Measurements from ENCODE around the gene NSD2. TPM values are rescaled to one million over a fixed set of nuclear protein-coding genes. Genes with fewer than 3 reads are reported as not detected.
A peak's percentile ranks its signal among the peaks of the same experiment; 100 is the strongest.
"Not testable (repeated sequence)": the region's sequence is repeated elsewhere in the genome, so short reads cannot be mapped to it uniquely, and the experiment has no call there.

The NSD2 gene
- total and polyA plus RNA-seq, 3 donors from 2014 or later = 108 to 144 (median 124) TPM

DNA sequence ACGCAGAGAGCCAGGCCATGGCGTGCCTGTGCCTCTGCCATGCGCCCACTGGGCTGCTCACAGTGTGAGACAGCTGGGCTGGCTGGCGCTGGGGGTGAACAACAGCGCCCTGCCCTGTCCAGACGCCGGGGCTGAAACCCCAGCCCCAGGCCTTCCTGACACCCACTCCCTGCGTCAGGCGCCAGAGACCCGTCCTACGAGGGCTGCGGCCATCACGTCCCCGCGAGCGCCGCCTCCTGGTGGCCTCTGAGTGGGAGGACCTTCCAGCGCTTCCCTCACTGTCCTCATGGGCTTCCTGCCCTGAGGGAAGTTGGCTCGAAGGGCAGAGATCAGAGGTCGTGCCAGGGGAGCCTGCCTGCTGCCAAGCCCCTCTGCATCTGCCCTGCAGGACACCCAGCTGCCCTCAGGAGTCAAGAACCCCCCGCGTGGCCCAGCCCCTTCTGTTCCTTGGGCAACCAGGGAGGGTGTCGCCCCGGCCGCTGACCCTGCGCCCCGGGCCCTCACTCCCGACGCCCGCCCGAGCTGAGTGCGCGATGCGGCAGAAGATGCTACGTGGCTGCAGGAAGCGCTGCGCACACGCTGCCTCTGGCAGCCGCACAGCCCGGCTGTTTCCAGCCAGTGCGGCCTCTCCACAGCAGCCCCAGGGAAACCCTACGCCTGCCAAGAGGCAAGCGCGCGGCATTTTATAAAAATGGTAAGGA is 121.4 kb downstream of the NSD2 start:
- H3K36me3 ChIP-seq (ENCODE audit: low read depth, missing control alignments) = no peaks in the 10 kb centered on the region
- DNase-seq = peak; percentile 23
- H3K27ac ChIP-seq = no peak overlapping the region
- peaks cover 4% of the 10 kb centered on the region for H3K4me1 ChIP-seq
- H3K4me3 ChIP-seq = peak overlapping the region; percentile 7 to 37
- 39 to 69% methylated on average over 8 to 42 of the region's 45 CpGs for WGBS, 2 donors
- TF ChIP-seq, protein P1, sequence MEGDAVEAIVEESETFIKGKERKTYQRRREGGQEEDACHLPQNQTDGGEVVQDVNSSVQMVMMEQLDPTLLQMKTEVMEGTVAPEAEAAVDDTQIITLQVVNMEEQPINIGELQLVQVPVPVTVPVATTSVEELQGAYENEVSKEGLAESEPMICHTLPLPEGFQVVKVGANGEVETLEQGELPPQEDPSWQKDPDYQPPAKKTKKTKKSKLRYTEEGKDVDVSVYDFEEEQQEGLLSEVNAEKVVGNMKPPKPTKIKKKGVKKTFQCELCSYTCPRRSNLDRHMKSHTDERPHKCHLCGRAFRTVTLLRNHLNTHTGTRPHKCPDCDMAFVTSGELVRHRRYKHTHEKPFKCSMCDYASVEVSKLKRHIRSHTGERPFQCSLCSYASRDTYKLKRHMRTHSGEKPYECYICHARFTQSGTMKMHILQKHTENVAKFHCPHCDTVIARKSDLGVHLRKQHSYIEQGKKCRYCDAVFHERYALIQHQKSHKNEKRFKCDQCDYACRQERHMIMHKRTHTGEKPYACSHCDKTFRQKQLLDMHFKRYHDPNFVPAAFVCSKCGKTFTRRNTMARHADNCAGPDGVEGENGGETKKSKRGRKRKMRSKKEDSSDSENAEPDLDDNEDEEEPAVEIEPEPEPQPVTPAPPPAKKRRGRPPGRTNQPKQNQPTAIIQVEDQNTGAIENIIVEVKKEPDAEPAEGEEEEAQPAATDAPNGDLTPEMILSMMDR (IDR thresholded peaks at IDR 0.05) = no peak
- TF ChIP-seq POLR2A (IDR thresholded peaks at IDR 0.05) = no peak
- intact Hi-C loops (cut with DNase I; ENCODE audit: low total_unique reads) = no loop called here
- no peaks in the 10 kb centered on the region for H3K9me3 ChIP-seq
- H3K27me3 ChIP-seq = no peaks in the 10 kb centered on the region

DNA sequence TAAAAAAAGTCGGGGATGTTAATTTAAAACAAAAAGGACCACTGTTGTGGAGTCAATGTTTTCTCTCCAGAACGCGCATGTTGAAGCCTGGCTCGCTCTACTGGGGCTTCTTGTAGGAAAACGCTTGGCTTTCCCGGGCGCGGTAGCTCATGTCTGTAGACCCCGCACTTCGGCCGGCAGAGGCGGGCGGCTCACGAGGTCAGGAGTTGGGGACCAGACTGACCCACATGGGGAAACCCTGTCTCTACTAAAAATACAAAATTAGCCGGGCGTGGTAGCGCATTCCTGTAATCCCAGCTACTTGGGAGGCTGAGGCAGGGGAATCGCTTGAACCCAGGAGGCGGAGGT is 122.0 kb downstream of the NSD2 start:
- H3K27ac ChIP-seq = no peak overlapping the region
- intact Hi-C loops (cut with DNase I; ENCODE audit: low total_unique reads) = no loop called here
- no peaks in the 10 kb centered on the region for H3K9me3 ChIP-seq
- TF ChIP-seq, protein P1 (IDR thresholded peaks at IDR 0.05) = no peak
- TF ChIP-seq POLR2A (IDR thresholded peaks at IDR 0.05) = no peak
- no peaks in the 10 kb centered on the region for H3K27me3 ChIP-seq
- WGBS, 2 donors = 58 to 67% methylated on average over 19 of the region's 19 CpGs
- peak overlapping the region; percentile 7 to 37 for H3K4me3 ChIP-seq
- H3K4me1 ChIP-seq = peaks cover 4% of the 10 kb centered on the region
- peak; percentile 14 for DNase-seq
- H3K36me3 ChIP-seq (ENCODE audit: low read depth, missing control alignments) = no peaks in the 10 kb centered on the region

DNA sequence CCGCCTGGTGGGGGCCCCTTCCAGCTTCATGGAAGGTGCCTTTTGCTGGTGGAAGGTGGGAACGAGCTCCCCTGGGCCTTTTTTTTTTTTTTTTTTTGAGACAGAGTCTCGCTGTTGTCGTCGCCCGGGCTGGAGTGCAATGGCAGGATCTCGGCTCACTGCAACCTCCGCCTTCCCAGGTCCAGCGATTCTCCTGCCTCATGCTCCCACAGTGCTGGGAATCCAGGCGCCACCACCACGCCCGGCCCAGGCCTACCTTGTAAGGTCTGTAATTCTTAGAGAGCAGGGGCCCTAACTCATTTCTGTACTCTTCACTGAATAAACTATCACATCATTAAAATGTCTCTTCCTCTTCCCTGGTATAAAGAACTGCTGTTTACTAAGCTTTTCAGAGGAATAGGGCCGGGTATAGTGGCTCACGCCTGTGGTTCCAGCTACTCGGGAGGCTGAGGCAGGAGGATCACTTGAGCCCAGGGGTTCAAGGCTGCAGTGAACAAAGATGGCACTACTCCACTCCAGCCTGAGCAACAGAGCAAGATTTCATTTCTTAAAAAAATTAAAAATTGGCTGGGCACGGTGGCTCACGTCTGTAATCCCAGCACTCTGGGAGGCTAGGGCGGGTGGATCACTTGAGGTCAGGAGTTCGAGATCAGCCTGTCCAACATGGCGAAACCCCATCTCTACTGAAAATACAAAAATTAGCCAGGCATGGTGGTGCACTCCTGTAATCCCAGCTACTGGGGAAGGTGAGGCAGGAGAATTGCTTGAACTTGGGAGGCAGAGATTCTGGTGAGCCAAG is 122.7 kb downstream of the NSD2 start:
- H3K4me1 ChIP-seq; intact Hi-C loops (cut with DNase I; ENCODE audit: low total_unique reads); H3K9me3 ChIP-seq; H3K27me3 ChIP-seq; H3K36me3 ChIP-seq (ENCODE audit: low read depth, missing control alignments); H3K27ac ChIP-seq; H3K4me3 ChIP-seq: not testable (repeated sequence)
- DNase-seq = peak; percentile 6
- 63 to 86% methylated on average over 20 of the region's 20 CpGs for WGBS, 2 donors

DNA sequence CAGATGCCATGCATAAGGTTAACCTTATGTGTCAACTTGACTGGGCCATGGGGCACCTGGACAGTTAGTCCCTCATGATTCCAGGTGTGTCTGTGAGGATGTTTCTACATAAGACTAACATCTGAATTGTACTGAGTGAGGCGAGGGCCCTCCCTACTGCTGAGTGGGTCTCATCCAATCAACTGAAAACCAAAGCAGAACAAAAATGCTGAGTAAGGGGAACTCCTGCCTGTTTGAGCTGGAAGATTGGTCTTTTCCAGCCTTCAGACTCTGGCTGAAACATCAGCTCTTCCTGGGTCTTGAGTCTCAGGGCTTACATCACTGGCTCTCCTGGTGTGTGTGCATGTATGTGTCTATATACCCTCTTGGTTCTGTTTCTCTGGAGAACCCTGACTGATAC is 123.7 kb downstream of the NSD2 start:
- H3K4me1 ChIP-seq = peaks cover 4% of the 10 kb centered on the region

More for the DNA sequence above, 123.7 kb downstream of the NSD2 start:
- WGBS, 2 donors = 33 to 95% methylated on average over 1 of the region's 1 CpG
- Histone ChIP-seq H3K9me3 (no peaks in the 10 kb centered on the region), H3K36me3 (ENCODE audit: low read depth, missing control alignments) (no peaks in the 10 kb centered on the region), H3K27me3 (no peaks in the 10 kb centered on the region), H3K4me3 (no peak overlapping the region), H3K27ac (no peak overlapping the region)
- peak; percentile 7 for DNase-seq
- intact Hi-C loops (cut with DNase I; ENCODE audit: low total_unique reads) = no loop called here
- TF ChIP-seq, protein P1 (IDR thresholded peaks at IDR 0.05) = no peak
- TF ChIP-seq POLR2A (IDR thresholded peaks at IDR 0.05) = no peak

All from testis (tissue), 3 donors.